WTC11 (cell line): Measurements from ENCODE around the gene PHC2. TPM values are rescaled to one million over a fixed set of nuclear protein-coding genes. Genes with fewer than 3 reads are reported as not detected.
A peak's percentile ranks its signal among the peaks of the same experiment; 100 is the strongest.

Experiments used
- ATAC-seq: fragments of 200-7000 bp; cut with Tn5 transposase; 2 replicates; pipeline ENCODE4 v1.10.0; 2021; ENCODE audit warnings: mild to moderate bottlenecking, moderate library complexity
- CTCF ChIA-PET: fragments of 300-600 bp; sonication (Branson Sonifier 250); formaldehyde crosslinking; loops from one replicate; lab custom pipeline; 2021; ENCODE audit warnings: antibody characterized with exemption; lab: Charles Lee
- POLR2A ChIA-PET: fragments of 350-600 bp; sonication (Branson Sonifier 250); formaldehyde crosslinking; loops from one replicate; lab custom pipeline; 2021; ENCODE audit warnings: antibody characterized with exemption; lab: Charles Lee
- DNase-seq: peaks from one replicate; pipeline ENCODE4 v3.0.0; 2021; ENCODE audit warnings: low spot score
- H3K27ac Mint-ChIP-seq: 2 replicates; pipeline ENCODE4 v1.8.0; 2021; ENCODE audit warnings: mixed read lengths
- H3K27me3 Mint-ChIP-seq: 2 replicates; pipeline ENCODE4 v1.8.0; 2021; ENCODE audit warnings: low read depth, mild to moderate bottlenecking, moderate library complexity, mixed read lengths
- H3K36me3 Mint-ChIP-seq: 2 replicates; pipeline ENCODE4 v1.8.0; 2021; ENCODE audit warnings: mixed read lengths
- H3K4me1 Mint-ChIP-seq: 2 replicates; pipeline ENCODE4 v1.8.0; 2022; ENCODE audit warnings: mixed read lengths
- H3K4me3 Mint-ChIP-seq: 2 replicates; pipeline ENCODE4 v1.8.0; 2021; ENCODE audit warnings: mild to moderate bottlenecking, moderate library complexity, mixed read lengths
- H3K9me3 Mint-ChIP-seq: 2 replicates; pipeline ENCODE4 v1.8.0; 2021; ENCODE audit warnings: mixed read lengths
- ARID4B ChIP-seq: sonication (generic); formaldehyde crosslinking; IDR thresholded peaks from 2 replicates; pipeline ENCODE4 v1.8.0; 2023; ENCODE audit warnings: missing genetic modification reagents, mild to moderate bottlenecking, borderline replicate concordance
- ATF3 ChIP-seq: sonication (generic); formaldehyde crosslinking; conservative IDR thresholded peaks from 2 replicates; pipeline ENCODE4 v1.8.1; 2022; ENCODE audit warnings: mild to moderate bottlenecking, missing genetic modification reagents
- ATF6 ChIP-seq: sonication (generic); formaldehyde crosslinking; IDR thresholded peaks from 2 replicates; pipeline ENCODE4 v1.8.1; 2023; ENCODE audit warnings: mild to moderate bottlenecking, missing genetic modification reagents
- CREB1 ChIP-seq: sonication (generic); formaldehyde crosslinking; IDR thresholded peaks from 2 replicates; pipeline ENCODE4 v1.8.0; 2023; ENCODE audit warnings: mild to moderate bottlenecking, missing genetic modification reagents
- CTCF ChIP-seq: fragments of 200-600 bp; IDR thresholded peaks from 2 replicates; pipeline ENCODE4 v1.8.0; 2022; ENCODE audit warnings: antibody characterized with exemption
- ELF4 ChIP-seq: sonication (generic); formaldehyde crosslinking; IDR thresholded peaks from 2 replicates; pipeline ENCODE4 v1.8.1; 2022; ENCODE audit warnings: low read depth, mild to moderate bottlenecking, moderate library complexity, missing genetic modification reagents
- ERG ChIP-seq: fragments of 250-450 bp; sonication (Bioruptor Pico); IDR thresholded peaks from 2 replicates; pipeline ENCODE4 v1.8.0; 2021; ENCODE audit warnings: mild to moderate bottlenecking
- KAT7 ChIP-seq: sonication (generic); formaldehyde crosslinking; IDR thresholded peaks from 2 replicates; pipeline ENCODE4 v1.8.1; 2023; ENCODE audit warnings: missing genetic modification reagents, mild to moderate bottlenecking, borderline replicate concordance
- PRDM15 ChIP-seq: sonication (generic); formaldehyde crosslinking; IDR thresholded peaks from 2 replicates; pipeline ENCODE4 v1.8.0; 2022; ENCODE audit warnings: missing genetic modification reagents
- SMAD3 ChIP-seq: sonication (generic); formaldehyde crosslinking; IDR thresholded peaks from 2 replicates; pipeline ENCODE4 v1.8.0; 2022; ENCODE audit warnings: missing genetic modification reagents, mild to moderate bottlenecking, borderline replicate concordance
- SOX15 ChIP-seq: fragments of 250-450 bp; sonication (Bioruptor Pico); IDR thresholded peaks from 2 replicates; pipeline ENCODE4 v1.9.0; 2021; ENCODE audit warnings: mild to moderate bottlenecking
- USF1 ChIP-seq: sonication (generic); formaldehyde crosslinking; IDR thresholded peaks from 2 replicates; pipeline ENCODE4 v1.8.0; 2022; ENCODE audit warnings: mild to moderate bottlenecking, missing genetic modification reagents
- ZNF121 ChIP-seq: sonication (generic); formaldehyde crosslinking; IDR thresholded peaks from 2 replicates; pipeline ENCODE4 v1.8.0; 2023; ENCODE audit warnings: missing genetic modification reagents
- ZNF219 ChIP-seq: sonication (generic); formaldehyde crosslinking; IDR thresholded peaks from 2 replicates; pipeline ENCODE4 v1.8.0; 2023; ENCODE audit warnings: missing genetic modification reagents, mild to moderate bottlenecking, borderline replicate concordance
- ZNF317 ChIP-seq: sonication (generic); formaldehyde crosslinking; IDR thresholded peaks from 2 replicates; pipeline ENCODE4 v1.8.1; 2023; ENCODE audit warnings: low read depth, mild to moderate bottlenecking, moderate library complexity, missing genetic modification reagents, borderline replicate concordance
- ZNF396 ChIP-seq: fragments of 250-450 bp; sonication (Bioruptor Pico); IDR thresholded peaks from 2 replicates; pipeline ENCODE4 v1.8.0; 2021; ENCODE audit warnings: mild to moderate bottlenecking, moderate library complexity, borderline replicate concordance
- ZNF671 ChIP-seq: fragments of 250-450 bp; sonication (Bioruptor Pico); IDR thresholded peaks from 2 replicates; pipeline ENCODE4 v1.8.0; 2021; ENCODE audit warnings: mild to moderate bottlenecking
- total RNA-seq: library from RNA; stranded (reverse); gene quantifications from 3 replicates; pipeline ENCODE4 v1.2.3, GENCODE V29; 2021

Gene PHC2
- total RNA-seq, 1 experiment from 2014 or later: 7.0 TPM

- TF ChIP-seq CTCF (no peak), USF1 (no peak), KAT7 (no peak), ATF3 (CRISPR knock-in tag) (no peak), CREB1 (no peak), SMAD3 (CRISPR knock-in tag) (no peak), PRDM15 (CRISPR knock-in tag) (no peak), SOX15 (CRISPR knock-in tag) (no peak)
- TF ChIP-seq, all 79 proteins: peak for 0
Measured at GRCh38 chr1:33477451-33477850, 46.6 kb upstream of the PHC2 start (continued).

- no peak for ATAC-seq
- peak overlapping the region; percentile 80 for H3K4me3 Mint-ChIP-seq
- ChIA-PET CTCF (interaction anchor here (1.4 to 5.1 kb wide), 2 partner anchors 160 to 178 kb away, joined by 4 to 48 read pairs; no protein-coding TSS in a partner anchor), POLR2A (no interaction called here)
- H3K9me3 Mint-ChIP-seq: no peaks in the 10 kb centered on the region
- H3K4me1 Mint-ChIP-seq: peaks cover 23% of the 10 kb centered on the region
- no peaks in the 10 kb centered on the region; the same call in 1 of the 2 replicates for H3K27me3 Mint-ChIP-seq
- no peaks in the 10 kb centered on the region for H3K36me3 Mint-ChIP-seq
- no peak overlapping the region for H3K27ac Mint-ChIP-seq
- DNase-seq: no peak
- TF ChIP-seq ZNF121 (CRISPR knock-in tag): no peak
- TF ChIP-seq ATF6 (CRISPR knock-in tag): no peak
- no peak for TF ChIP-seq ZNF671
- no peak for TF ChIP-seq PRDM15 (CRISPR knock-in tag)
- no peak for TF ChIP-seq ZNF317 (CRISPR knock-in tag)
- no peak for TF ChIP-seq ELF4 (CRISPR knock-in tag)
- TF ChIP-seq KAT7: no peak
- no peak for TF ChIP-seq ZNF219 (CRISPR knock-in tag)
- TF ChIP-seq ZNF396 (CRISPR knock-in tag): no peak
- no peak for TF ChIP-seq ARID4B (CRISPR knock-in tag)
- no peak for TF ChIP-seq ERG
Measured at GRCh38 chr1:33473900-33474299, 43.0 kb upstream of the PHC2 start.
